IMR-90 (cell line): ENCODE results near the gene KCNJ10. TPM values are rescaled to one million over a fixed set of nuclear protein-coding genes. Genes with fewer than 3 reads are reported as not detected.

Source experiments
- ATAC-seq: fragments of 200-7000 bp; cut with Tn5 transposase; 2 replicates; pipeline ENCODE4 v1.9.1; 2020; ENCODE audit warnings: low read depth, mild to moderate bottlenecking, moderate library complexity
- BruUV-seq: library from RNA; stranded (reverse); fragments of 400-500 nt; replicated peaks from 2 replicates; lab custom pipeline; 2021; lab: Mats Ljungman, UMichigan
- CTCF ChIA-PET: fragments of 300-600 bp; formaldehyde crosslinking; extraction: SDS; loops from one replicate; lab custom pipeline; 2021; ENCODE audit warnings: antibody characterized with exemption; lab: Yijun Ruan, JAX
- POLR2A ChIA-PET: fragments of 300-600 bp; sonication (Branson Sonifier 250); formaldehyde crosslinking; loops from one replicate; lab custom pipeline; 2022; ENCODE audit warnings: antibody characterized with exemption; ENCODE audit not compliant: unreplicated experiment; lab: Charles Lee
- DNase-seq: peaks from one replicate; pipeline ENCODE4 v3.0.0; 2013
- H2AFZ ChIP-seq: replicated peaks from 2 replicates; pipeline ENCODE3; 2013; ENCODE audit warnings: low read length, mild to moderate bottlenecking; ENCODE audit not compliant: poor library complexity
- H2AK5ac ChIP-seq: 2 replicates; pipeline ENCODE4 v1.6.1; 2013; ENCODE audit warnings: low read depth, low read length, inconsistent platforms
- H2AK9ac ChIP-seq: replicated peaks from 2 replicates; pipeline ENCODE3; 2013; ENCODE audit warnings: mild to moderate bottlenecking, low read depth, low read length, moderate library complexity; ENCODE audit not compliant: poor library complexity
- H2BK120ac ChIP-seq: 2 replicates; pipeline ENCODE4 v1.6.1; 2013; ENCODE audit warnings: low read depth, low read length, inconsistent platforms
- H2BK15ac ChIP-seq: 3 replicates; pipeline ENCODE4 v1.6.1; 2013; ENCODE audit warnings: low read depth, low read length, inconsistent platforms
- H2BK20ac ChIP-seq: 2 replicates; pipeline ENCODE4 v1.6.1; 2013; ENCODE audit warnings: low read depth, mild to moderate bottlenecking, inconsistent platforms, low read length, moderate library complexity
- H2BK5ac ChIP-seq: 2 replicates; pipeline ENCODE4 v1.6.1; 2013; ENCODE audit warnings: mild to moderate bottlenecking, low read depth, low read length, inconsistent platforms; ENCODE audit not compliant: poor library complexity, severe bottlenecking
- H3K14ac ChIP-seq: replicated peaks from 2 replicates; pipeline ENCODE4 v1.6.1; 2013; ENCODE audit warnings: low read depth, low read length, inconsistent platforms
- H3K18ac ChIP-seq: 2 replicates; pipeline ENCODE4 v1.6.1; 2013; ENCODE audit warnings: low read depth, low read length, control low read depth
- H3K23ac ChIP-seq: 2 replicates; pipeline ENCODE4 v1.6.1; 2013; ENCODE audit warnings: low read depth, low read length, inconsistent platforms
- H3K27ac ChIP-seq: 2 replicates; pipeline ENCODE4 v1.5.1; 2013; ENCODE audit warnings: mild to moderate bottlenecking, control low read depth, low read length; ENCODE audit not compliant: insufficient read depth
- H3K27me3 ChIP-seq: 2 replicates; pipeline ENCODE4 v1.6.1; 2013; ENCODE audit warnings: low read length; ENCODE audit not compliant: control insufficient read depth, insufficient read depth
- H3K36me3 ChIP-seq: 2 replicates; pipeline ENCODE4 v1.6.1; 2013; ENCODE audit warnings: low read length, mixed read lengths; ENCODE audit not compliant: control insufficient read depth, insufficient read depth
- H3K4ac ChIP-seq: 2 replicates; pipeline ENCODE4 v1.6.1; 2013; ENCODE audit warnings: low read depth, low read length, inconsistent platforms
- H3K4me1 ChIP-seq: 2 replicates; pipeline ENCODE4 v1.6.1; 2013; ENCODE audit warnings: low read length, mixed read lengths; ENCODE audit not compliant: control insufficient read depth, insufficient read depth
- H3K4me2 ChIP-seq: 2 replicates; pipeline ENCODE4 v1.6.1; 2013; ENCODE audit warnings: low read depth, mild to moderate bottlenecking, control low read depth, low read length, moderate library complexity
- H3K4me3 ChIP-seq: 2 replicates; pipeline ENCODE4 v1.5.1; 2013; ENCODE audit warnings: low read depth, mild to moderate bottlenecking, control low read depth, low read length, moderate library complexity; ENCODE audit not compliant: insufficient read depth
- H3K56ac ChIP-seq: 2 replicates; pipeline ENCODE4 v1.6.1; 2013; ENCODE audit warnings: low read length, inconsistent platforms; ENCODE audit not compliant: insufficient read depth; ENCODE audit errors: extremely low read depth
- H3K79me1 ChIP-seq, 2 experiments: 2 replicates each; pipeline ENCODE4 v1.6.1; 2013; ENCODE audit warnings: low read length in 2 of 2, inconsistent platforms in 1 of 2, low read depth in 1 of 2
- H3K9ac ChIP-seq: 2 replicates; pipeline ENCODE4 v1.6.1; 2013; ENCODE audit warnings: low read depth, low read length, control low read depth
- H3K9me1 ChIP-seq: 2 replicates; pipeline ENCODE4 v1.6.1; 2013; ENCODE audit warnings: low read length, inconsistent platforms; ENCODE audit not compliant: insufficient read depth
- H3K9me3 ChIP-seq: 2 replicates; pipeline ENCODE4 v1.6.1; 2013; ENCODE audit warnings: low read length; ENCODE audit not compliant: control insufficient read depth, insufficient read depth
- H4K20me1 ChIP-seq: 2 replicates; pipeline ENCODE4 v1.6.1; 2013; ENCODE audit warnings: low read length, inconsistent platforms; ENCODE audit not compliant: insufficient read depth
- H4K5ac ChIP-seq: 2 replicates; pipeline ENCODE4 v1.6.1; 2013; ENCODE audit warnings: mild to moderate bottlenecking, low read depth, low read length, control low read depth
- H4K8ac ChIP-seq, 2 experiments: 2 replicates each; pipeline ENCODE4 v1.6.1; 2013; ENCODE audit warnings: low read depth in 2 of 2, low read length in 2 of 2, control low read depth in 1 of 2, inconsistent platforms in 1 of 2
- H4K91ac ChIP-seq: 2 replicates; pipeline ENCODE4 v1.6.1; 2013; ENCODE audit warnings: low read depth, low read length, inconsistent platforms; ENCODE audit not compliant: insufficient read depth
- MAZ ChIP-seq: IDR thresholded peaks from 2 replicates; pipeline ENCODE4 v1.6.1; 2012; ENCODE audit warnings: low read depth, mild to moderate bottlenecking, low read length, improper control_type of control experiment, moderate library complexity, borderline replicate concordance
- RCOR1 ChIP-seq: IDR thresholded peaks from 2 replicates; pipeline ENCODE4 v1.6.1; 2012; ENCODE audit warnings: mild to moderate bottlenecking, low read length, improper control_type of control experiment; ENCODE audit not compliant: insufficient replicate concordance
- RFX5 ChIP-seq: IDR thresholded peaks from 2 replicates; pipeline ENCODE4 v1.8.0; 2012; ENCODE audit warnings: low read depth, mild to moderate bottlenecking, low read length, moderate library complexity
- SMC3 ChIP-seq: fragments of 150-350 bp; IDR thresholded peaks from 2 replicates; pipeline ENCODE4 v1.6.1; 2016; ENCODE audit warnings: low read depth, mild to moderate bottlenecking, antibody characterized with exemption, low read length, moderate library complexity
- WGBS, 2 experiments: methylation state at CpG; one replicate each; pipeline versions ENCODE4 v1.1.5 to v1.1.7; 2013; ENCODE audit warnings: missing lambda C conversion rate in 2 of 2; ENCODE audit not compliant: insufficient read length in 1 of 2; ENCODE audit errors: extremely low coverage in 2 of 2; 5-methylcytosine and 5-hydroxymethylcytosine counted together
- dilution Hi-C: fragments of 300-500 bp; cut with HindIII; formaldehyde crosslinking; loops from one replicate; pipeline ENCODE4 v1.14.3; 2018; ENCODE audit warnings: low sequenced_read_pairs; ENCODE audit not compliant: unreplicated experiment
- in situ Hi-C: fragments of 300-500 bp; cut with MboI; formaldehyde crosslinking; loops from 3 replicates; pipeline ENCODE4 v1.14.3; 2019; ENCODE audit warnings: low sequenced_read_pairs, inconsistent platforms, mixed read lengths
- intact Hi-C: fragments of 100-400 bp; cut with micrococcal nuclease; formaldehyde crosslinking; loops from 2 replicates; pipeline ENCODE4 v1.10.0; 2022
- polyA plus RNA-seq, 3 experiments: library from polyadenylated mRNA; depleted of rRNA; stranded (reverse); fragments of >200 nt; gene quantifications; 2 replicates each; pipeline ENCODE4 v1.2.3, GENCODE V29; 2012; ENCODE audit warnings: low replicate concordance in 1 of 3
- total RNA-seq: library from RNA; depleted of rRNA; stranded (reverse); fragments of >200 nt; gene quantifications from 2 replicates; pipeline ENCODE4 v1.2.3, GENCODE V29; 2012

KCNJ10 gene
- total and polyA plus RNA-seq, 2 of the 4 experiments (the other 2 are of a cell fraction) = not detected

- Histone ChIP-seq H4K20me1 (no peaks in the 10 kb centered on the region), H3K9me1 (no peaks in the 10 kb centered on the region), H3K14ac (no peak overlapping the region), H3K4me3 (no peak overlapping the region), H2BK5ac (no peak overlapping the region), H3K27me3 (peaks cover 21% of the 10 kb centered on the region), H3K4me2 (no peak overlapping the region), H3K4ac (no peak overlapping the region), H2AK5ac (no peak overlapping the region), H3K36me3 (no peaks in the 10 kb centered on the region), H4K8ac (no peak overlapping the region), H3K18ac (no peak overlapping the region), H3K79me1 (no peaks in the 10 kb centered on the region), H4K5ac (no peak overlapping the region), H3K9ac (no peak overlapping the region), H4K91ac (no peak overlapping the region), H2BK120ac (no peak overlapping the region), H2AK9ac (no peak overlapping the region), H2BK20ac (no peak overlapping the region), H3K56ac (no peak overlapping the region), H3K9me3 (no peaks in the 10 kb centered on the region), H3K4me1 (peaks cover 6% of the 10 kb centered on the region), H2AFZ (no peak overlapping the region), H2BK15ac (no peak overlapping the region), H3K27ac (no peak overlapping the region), H3K23ac (no peak overlapping the region)
- DNase-seq (no peak), ATAC-seq (no peak)
- in situ Hi-C loops = no loop called here
- dilution Hi-C loops = no loop called here
- 100% methylated on average over 1 of the region's 5 CpGs; no CpG with 5 or more reads in 1 of the 2 experiments for WGBS, 2 experiments
- ChIA-PET CTCF (interaction anchor here (6.5 kb wide), 1 partner anchor 14 kb away, joined by 34 read pairs; no protein-coding TSS in a partner anchor), POLR2A (no interaction called here)
- intact Hi-C loops = no loop called here
- no TSS peak for BruUV-seq
- TF ChIP-seq RFX5 = no peak
- TF ChIP-seq MAZ = no peak
- no peak for TF ChIP-seq SMC3
- TF ChIP-seq RCOR1 = no peak
Observed at GRCh38 chr1:160020196-160020595, 49.8 kb downstream of the KCNJ10 start.
